DMS79 (cell line): ENCODE measurements around the gene GIPR.
"Not testable (repeated sequence)": the region's sequence is repeated elsewhere in the genome, so short reads cannot be mapped to it uniquely, and the experiment has no call there.

Experiments
- DNase-seq: peaks from one replicate; lab custom pipeline; 2025; lab: John Stamatoyannopoulos, UW

The GIPR gene, protein sequence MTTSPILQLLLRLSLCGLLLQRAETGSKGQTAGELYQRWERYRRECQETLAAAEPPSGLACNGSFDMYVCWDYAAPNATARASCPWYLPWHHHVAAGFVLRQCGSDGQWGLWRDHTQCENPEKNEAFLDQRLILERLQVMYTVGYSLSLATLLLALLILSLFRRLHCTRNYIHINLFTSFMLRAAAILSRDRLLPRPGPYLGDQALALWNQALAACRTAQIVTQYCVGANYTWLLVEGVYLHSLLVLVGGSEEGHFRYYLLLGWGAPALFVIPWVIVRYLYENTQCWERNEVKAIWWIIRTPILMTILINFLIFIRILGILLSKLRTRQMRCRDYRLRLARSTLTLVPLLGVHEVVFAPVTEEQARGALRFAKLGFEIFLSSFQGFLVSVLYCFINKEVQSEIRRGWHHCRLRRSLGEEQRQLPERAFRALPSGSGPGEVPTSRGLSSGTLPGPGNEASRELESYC

DNA sequence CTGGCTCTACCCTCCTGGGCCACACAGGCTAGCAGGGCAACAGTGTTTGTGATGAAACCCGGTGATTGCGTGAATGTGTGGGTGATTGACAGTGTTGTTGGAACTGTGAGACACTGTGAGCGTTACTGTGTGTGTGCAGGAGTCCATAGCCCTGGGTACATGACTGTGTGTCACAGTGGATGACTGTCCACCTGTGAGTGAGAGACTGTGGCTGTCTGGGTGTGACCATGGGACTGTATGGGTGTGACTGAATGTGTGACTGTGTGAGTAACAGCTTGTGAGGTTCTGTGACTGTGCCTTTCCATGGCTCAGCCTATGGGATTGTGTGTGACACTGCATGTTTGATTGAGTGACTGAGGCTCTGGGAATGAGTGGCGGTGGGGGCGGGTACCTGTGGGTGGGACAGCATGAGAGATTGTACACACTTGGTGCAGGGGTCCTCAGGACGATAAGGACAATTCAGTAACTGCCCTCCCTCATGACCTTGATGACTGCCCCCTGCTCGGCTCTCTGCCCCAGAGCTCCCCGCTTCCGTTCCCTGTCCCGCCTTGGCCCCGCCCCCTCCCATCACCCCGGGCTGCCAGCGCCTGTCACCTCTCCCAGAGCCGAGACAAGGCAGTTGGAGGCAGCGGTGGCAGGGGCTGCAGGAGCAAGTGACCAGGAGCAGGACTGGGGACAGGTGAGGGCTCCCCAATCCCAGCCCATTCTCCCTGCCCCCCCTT, at the start of gene GIPR:
Gene GIPR, plus strand, starts transcription at position 602 of the 722 bp plus-strand sequence. CDS start 1,300 bp downstream, outside the sequence.
- DNase-seq, result no peak

DNA sequence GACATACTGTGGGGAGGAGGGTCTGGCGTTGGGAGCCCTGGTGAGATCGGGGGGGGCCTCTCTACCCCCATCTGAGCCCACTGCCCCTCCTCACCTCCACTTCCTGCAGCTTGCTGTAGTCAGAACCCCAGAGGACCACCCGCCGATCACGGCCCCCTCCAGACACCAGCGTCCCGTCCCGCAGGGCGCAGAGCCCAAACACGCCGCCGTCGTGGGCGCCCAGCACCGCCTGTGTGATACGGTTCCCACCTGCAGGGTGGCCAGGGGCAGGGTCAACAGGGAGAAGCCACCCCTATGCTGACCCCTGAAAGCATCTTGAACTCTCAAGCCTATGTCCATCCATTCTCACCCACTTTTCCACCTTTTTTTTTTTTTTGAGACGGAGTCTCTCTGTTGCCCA, 46.6 kb upstream of the GIPR start:
- DNase-seq, result no peak

DNA sequence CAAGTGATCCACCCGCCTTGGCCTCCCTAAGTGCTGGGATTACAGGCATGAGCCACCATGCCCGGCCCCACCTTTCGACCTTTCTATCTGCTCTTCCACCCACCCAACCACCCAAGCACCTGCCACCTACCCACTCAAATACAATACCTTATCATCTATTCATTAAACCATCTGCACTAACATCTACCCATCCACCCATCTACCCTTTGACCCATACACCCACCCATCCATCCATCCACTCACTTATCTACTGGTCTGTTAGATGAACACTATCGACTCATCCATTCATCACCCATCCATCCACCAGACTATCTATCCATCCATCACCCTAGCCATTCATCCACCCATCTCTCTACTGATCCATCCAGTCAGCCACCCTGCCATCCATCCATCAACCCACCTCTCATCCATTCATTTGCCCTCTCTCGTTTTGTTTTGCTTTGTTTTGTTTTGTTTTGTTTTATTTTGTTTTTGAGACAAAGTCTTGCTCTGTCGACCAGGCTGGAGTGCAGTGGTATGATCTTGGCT, 46.0 kb upstream of the GIPR start:
- DNase-seq, result no peak

DNA sequence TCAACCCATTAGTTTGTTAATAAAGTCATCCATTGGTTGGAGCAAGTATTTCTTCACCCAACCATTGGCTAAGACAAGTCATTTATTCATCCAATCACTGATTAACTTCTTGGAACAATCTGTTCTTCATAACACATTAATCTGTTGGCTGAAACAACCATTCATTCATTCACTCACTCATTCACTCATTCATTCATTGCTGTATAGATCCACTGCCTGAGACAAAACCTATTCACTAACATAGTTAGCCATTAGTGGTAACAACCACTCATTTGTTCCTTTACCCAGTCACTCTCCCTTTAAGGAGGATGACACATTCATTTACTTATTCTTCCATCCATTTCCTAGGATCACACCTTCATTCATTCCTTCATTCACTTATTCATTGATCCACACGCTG, 44.0 kb upstream of the GIPR start:
- DNase-seq, result no peak

DNA sequence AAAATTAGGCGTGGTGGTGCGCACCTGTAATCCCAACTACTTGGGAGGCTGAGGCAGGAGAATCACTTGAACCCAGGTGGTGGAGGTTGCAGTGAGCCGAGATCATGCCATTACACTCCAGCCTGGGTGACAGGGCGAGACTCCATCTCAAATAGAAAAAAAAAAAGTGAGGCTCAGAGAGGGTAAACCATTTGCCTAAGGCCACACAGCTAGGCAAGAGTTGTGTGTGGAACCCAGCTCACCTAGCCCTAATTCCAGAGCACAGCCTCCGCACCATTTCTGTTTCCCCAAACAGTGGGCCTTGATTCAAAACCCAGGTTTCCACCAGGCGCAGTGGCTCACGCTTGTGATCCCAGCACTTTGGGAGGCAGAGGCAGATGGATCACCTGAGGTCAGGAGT, 39.8 kb upstream of the GIPR start:
- DNase-seq, result not testable (repeated sequence)

DNA sequence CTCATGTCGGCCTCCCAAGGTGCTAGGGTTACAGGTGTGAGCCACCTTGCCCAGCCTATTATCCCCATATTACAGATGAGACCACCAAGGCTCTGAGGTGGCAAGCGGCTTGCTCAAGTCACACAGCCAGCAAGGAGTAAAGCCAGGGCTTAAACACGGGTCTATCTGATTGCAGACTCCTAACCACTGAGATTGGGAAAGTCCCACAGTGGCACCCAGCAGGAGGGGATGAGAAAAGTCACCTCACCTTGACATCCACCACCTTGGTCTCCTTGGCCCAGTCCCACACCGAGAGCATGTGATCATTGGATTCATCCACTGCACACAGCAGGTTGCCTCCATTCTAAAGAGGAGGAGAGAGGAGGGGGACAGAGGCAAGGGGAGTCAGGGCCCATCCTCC, 38.3 kb upstream of the GIPR start:
- no peak for DNase-seq

DNA sequence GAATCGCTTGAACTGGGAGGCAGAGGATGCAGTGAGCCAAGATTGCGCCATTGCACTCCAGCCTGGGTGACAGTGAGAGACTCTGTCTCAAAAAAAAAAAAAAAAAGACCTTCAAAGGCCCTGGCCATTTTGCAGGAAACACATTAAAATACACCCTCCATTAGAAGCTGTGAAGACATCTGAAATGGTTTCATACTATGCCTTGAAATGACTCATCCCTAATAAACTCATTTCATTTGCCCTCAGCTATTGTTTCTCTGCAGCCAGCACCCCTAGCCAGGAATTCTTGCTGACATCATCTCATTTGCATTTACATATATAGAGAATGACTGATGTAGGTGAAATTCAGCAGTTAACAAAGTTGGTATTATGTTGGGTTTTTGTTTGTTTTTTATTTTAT, 37.6 kb upstream of the GIPR start:
- DNase-seq, result no peak

DNA sequence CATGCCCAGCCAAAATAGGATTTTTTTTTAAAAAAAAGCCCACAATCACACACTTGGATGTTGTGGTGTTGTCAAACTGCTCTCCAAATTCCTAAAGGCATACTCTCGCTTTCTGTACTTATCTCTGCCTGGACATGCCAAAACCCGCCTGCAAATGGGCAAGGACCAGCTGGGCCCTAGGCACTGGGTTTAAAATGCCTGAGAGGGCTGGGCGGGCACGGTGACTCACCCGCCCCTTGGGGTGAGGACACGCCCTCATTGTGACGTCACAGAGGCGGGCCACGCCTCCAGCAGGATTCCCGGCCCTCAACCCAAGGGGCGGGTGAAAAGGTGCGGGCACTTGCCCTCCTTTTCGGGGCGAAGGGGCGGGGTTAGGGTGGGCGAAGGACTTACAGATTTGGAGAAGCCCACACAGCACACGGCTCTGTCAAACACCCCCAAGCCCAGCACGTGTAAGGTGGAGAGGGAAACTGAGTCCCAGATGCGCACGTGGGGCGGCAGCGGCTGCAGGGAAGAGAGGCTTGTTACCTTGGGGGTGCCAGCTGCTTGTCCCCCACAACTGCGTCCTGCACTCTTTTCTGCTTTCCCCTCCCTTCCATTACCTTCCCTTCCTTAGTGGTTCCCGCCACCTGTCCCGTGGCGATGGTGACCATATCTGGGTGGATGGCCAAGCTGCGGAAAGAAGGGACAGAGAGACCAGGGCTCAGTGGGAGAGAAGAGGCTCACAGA, 35.4 kb upstream of the GIPR start:
- peak; percentile 53 for DNase-seq

DNA sequence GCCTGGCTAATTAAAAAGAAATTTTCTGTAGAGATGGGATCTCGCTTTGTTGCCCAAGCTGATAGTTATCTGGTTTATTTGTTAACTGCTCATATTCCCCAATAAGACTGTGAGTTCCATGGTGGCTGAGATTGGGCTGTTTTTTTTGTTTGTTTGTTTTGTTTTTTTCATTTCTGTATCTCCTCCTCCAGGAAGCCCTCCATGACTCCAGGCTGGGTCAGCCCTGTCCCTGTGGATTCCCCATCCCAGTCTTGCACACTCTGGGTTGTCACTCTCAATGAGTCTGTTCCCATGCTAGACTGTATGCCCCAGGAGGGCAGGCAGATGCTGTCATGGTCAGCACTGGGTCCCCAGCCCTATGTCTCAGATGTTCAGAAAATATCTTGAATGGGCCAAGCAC, 31.7 kb upstream of the GIPR start:
- DNase-seq, result no peak

DNA sequence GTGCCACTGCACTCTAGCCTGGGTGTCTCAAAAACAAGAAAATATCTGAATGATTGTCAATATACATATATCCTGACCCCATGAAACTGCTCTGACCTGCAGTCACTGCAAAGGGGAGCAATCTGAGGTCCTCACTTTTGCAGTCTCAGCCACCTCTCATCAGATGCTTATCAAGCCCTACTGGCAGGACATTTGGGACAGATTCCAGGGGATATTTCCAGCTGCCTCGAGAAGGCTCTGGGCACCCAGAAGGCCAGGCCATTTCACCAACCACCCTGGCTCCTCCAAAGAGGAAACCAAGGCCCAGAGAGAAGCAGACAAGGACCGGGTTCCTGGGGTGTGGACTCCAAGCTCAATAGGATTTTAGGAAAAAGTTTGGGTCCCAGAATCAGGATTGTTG, 31.1 kb upstream of the GIPR start:
- DNase-seq, result no peak

DNA sequence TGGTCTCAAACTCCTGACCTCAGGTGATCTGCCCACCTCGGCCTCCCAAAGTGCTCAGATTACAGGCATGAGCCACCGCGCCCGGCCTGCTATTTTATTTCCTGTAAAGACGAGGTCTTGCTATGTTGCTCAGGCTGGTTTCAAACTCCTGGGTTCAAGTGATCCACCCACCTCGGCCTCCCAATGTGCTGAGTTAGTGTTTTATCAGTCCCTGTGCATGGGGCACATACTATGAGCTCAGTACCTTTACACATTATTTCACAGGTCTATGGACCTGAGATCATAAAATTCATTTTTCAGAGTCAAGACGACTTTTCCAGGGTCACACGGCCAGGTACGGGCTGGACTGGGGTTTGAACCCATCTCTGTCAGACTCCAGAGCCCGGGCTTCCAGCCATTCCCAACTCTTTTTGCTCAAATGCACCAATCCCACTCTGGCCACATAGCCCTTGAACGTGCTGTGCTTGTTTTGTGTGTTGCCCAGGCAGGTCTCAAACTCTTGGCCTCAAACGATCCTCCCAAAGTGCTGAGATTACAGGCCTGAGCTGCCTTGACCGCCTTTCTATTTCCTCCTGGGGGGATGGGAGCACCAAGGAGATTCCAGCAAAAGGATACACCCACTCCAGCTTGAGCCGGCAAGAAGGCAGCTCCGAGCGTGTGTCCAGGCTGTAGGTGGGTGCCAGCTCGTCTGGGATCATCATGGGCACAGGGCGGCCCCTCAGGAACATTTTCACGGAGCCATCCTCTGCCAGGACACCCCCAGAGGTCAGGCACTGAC, 29.9 kb upstream of the GIPR start:
- DNase-seq, result no peak

DNA sequence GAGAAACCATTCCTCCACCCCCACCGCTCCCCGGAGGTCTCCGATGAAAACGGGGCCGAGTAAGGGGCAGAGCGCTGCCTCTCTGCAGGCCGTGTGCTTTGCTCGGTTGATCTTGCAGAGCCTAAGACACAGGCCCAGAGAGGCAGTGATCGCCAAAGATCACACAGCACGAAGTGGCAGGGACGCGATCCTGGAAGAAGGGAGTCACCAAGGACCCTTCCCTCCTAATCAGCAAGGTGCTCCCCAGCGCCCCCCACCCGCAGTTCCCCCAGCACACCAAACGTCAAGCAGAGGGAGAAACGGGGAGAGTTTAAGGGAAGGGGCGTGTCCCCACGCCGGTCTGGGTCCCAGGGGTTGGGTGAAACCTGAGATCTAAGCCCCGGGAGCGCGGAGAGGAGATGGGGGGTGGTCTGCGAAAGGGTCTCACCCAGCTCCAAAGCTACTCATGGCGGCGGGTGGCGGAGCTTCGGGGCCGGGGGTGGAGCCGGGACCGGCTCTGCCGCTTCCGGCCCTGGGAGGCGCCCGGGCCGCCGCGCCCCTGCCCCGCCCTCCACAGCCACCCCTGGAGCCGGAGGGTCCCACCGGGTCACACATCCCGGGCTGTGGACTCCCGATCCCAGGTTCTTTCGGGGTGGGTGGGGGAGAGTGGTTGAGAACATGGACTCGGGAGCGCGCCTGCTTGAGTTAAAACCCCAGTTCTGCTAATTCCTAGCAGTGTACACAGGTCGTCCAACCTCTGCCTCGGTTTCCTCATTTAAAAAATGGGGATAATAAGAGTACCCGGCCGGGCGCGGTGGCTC, 28.9 kb upstream of the GIPR start, which contains the start of gene EML2:
Gene EML2, minus strand, starts transcription at position 468 of the 800 bp plus-strand sequence. Its CDS starts 21 bp downstream, at position 447.
- no peak for DNase-seq

DNA sequence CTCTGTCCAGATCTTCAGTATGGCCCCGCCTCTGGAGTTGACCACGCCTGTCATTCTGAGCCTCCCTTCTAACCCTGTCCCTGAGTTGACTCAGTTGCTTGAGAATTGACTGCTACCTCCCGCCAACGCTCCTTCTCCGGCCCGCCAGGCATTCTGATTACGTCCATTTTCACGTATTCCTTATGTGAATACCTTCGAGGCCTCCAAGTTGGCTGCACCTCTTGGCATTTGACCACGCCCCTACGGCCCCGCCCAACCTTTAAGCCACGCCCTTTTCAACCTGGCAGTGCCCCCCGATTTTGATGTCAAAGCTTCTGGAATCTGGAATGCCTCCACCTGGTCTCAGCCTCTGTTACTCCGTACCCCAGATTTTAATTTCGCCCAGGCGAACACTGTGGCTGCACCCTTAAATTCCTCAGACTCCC, 27.2 kb upstream of the GIPR start:
- DNase-seq, result no peak

DNA sequence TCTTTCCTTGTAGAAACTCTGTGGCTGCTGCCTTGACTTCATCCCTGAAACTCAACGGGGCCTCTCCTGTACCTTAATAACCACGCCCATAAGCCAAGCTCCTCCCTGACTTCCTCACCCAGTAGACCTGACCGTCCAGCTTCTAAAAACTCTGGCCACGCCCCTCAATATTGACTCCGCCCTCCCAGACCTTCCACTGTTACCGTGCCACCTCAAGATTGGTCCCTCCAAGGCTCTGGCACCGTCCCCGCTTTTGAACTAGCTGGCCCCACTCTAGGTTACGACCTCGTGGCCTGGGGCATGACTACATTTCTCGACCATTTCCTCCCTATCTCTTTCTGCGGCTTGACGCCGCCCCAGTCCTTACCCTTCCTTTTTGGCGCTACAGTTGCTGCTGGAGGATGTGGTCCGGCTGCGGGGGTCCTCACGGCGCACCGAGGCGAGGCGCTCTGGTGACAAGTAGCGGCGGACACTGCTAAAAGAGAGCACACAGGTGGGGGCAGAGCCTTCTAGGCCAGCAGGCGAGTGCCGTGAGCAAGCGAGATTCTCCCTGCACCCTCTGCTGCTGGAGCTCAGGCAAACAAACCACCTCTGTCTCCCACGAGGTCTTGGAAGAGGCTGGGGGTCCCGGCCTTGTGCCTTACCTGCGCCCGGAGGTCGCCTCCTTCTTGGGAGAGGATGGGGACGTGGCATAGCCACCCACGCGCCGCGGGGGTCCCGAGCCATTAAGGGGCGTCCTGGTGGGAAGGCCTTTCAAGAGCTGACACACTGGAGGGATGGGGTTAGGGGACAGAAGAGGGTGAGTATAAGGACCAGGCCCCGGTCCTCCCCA, 26.5 kb upstream of the GIPR start:
- DNase-seq, result peak; percentile 67

DNA sequence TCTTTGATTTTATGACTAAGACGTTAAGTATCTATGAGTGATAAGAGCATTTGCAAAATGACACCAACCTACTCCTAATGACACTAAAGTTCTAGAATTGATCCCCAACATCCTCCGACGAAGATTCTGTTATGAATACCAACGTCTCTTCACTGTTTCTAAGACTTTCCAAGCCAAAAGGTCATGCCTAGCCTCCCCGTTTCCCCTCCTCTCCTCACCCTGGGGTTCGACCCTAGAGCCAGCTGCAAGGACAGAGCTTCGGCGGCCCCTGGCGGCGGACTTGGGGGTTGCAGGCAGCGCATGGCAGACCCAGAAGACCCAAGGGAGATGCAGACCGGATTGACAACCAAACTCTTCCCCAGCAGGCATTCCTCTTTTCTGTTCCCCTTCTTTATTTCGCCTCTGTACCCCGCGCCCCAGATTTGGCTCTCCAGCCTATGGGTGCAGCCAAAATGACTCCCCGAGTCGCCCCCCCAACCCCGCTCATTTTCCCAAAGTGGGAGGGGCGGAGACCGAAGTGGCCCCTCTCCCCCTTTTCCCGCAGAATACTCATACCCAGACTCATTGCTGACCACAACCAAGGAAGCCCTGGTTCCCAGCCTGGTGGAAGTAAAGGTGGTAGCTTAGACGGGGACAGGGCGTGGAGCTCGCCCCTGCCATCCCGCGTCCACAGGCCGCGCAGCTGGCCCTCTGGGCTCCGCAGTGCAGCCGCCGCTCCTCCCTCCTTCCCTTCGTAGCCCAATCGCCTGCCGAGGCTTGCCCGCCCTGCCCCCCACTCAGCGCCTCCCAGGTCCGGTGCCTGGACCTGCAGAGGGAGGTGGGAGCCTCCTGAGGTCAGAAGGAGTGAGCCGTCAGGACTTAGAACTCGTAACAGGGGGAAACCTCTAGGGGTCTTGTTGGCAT, 24.7 kb upstream of the GIPR start:
- DNase-seq, result peak; percentile 58

DNA sequence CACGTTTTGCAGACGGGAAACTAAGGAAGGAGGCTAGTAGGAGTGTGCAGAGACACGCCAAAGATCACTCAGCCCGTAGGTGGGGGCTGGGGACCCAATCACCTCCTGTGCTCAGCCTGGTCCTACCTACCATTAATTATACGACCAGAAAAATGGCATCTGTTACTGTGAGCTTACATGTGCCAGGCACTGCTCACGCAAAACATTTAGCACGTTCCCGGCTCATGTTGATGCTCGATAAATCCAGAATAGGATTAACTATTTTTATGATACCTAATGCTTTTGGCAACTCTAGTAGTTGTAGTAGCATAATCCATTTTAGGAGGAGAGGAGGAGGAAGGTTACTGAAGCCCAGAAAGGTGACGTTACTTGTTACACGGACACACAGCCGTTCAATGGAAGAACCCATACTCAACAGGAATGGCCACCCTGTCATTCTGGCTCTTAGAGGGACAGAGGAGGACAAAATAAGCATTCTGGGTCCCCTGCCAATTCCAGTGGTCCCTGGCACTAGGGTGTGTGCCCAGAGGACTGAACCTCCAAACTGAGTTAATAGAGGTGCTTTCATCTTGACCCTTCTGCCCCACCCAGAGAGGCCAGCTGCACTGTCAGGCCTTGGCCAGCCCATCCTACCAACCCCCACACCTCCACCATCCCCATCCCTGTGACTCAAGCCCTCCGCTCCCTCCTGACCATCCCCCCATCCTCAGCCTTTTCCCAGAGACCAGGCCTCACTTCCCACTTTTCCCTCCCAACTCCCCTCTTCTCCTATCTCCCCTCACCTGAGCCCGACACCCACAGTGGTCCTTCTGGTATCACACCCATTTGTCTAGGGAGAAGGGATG, 23.9 kb upstream of the GIPR start:
- DNase-seq, result no peak

DNA sequence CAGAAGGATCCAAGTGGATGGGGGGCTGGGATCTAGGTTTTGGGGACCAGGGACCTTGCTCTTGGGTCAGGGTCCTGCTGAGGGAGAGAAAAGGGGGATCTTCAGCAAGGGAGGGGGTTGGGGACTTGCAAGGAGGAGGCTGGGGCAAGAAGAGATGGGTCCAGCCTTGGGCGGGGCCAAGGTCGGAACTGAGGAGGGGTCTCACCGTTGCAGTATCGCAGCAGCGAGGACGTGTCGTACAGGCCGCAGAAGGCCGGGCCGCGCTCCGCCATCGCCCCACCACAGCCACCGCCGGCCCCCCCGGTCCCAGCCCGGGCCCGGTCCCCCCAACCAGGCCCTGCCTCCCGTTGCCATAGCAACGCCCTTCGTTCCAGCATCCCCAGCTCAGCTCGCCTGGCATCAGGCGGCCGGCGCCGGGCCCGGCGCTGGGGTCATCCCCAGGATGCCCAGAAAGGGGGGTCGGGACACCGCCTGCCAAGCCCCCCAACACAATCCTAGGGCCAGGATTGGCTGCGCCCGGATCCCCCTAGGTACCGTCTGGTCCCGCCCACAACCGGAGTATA, 22.9 kb upstream of the GIPR start:
- DNase-seq, result no peak
